Measurements from ENCODE around the gene SPPL2C. TPM values are rescaled to one million over a fixed set of nuclear protein-coding genes. Genes with fewer than 3 reads are reported as not detected.

SPPL2C gene
- total RNA-seq, 6 donors from 2014 or later: not detected

DNA sequence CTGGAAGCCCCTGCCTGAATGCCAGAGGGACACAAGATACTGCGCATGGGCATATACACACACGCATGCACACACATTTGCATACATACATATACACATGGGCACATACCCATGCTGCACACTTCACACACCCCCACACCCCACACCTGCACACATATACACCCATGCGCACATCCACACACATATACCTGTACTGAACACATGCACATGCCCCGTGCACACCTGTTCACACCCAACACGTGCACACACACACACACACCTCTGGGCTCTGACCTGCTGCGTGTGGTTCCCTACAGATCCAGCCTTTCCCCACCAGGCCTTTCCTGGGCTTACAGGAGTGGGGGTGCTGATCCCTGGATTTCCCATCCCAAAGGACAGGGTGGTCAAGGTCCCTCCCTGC is 6.3 kb downstream of the SPPL2C start:
- WGBS, 2 donors: 77 to 88% methylated on average over 4 to 6 of the region's 6 CpGs
- Histone ChIP-seq H3K9me3 (no peaks in the 10 kb centered on the region), H3K27me3 (peaks cover 0 to 4% (median 0%) of the 10 kb centered on the region in 4 donors), H3K27ac (no peak overlapping the region), H3K4me1 (no peaks in the 10 kb centered on the region), H3K36me3 (no peaks in the 10 kb centered on the region), H3K4me3 (no peak overlapping the region)
- no peak for TF ChIP-seq POLR2A (IDR thresholded peaks at IDR 0.05)
- no peak for TF ChIP-seq EP300 (IDR thresholded peaks at IDR 0.05)
- no peak for TF ChIP-seq POLR2AphosphoS5 (IDR thresholded peaks at IDR 0.05)
- TF ChIP-seq, protein P1, sequence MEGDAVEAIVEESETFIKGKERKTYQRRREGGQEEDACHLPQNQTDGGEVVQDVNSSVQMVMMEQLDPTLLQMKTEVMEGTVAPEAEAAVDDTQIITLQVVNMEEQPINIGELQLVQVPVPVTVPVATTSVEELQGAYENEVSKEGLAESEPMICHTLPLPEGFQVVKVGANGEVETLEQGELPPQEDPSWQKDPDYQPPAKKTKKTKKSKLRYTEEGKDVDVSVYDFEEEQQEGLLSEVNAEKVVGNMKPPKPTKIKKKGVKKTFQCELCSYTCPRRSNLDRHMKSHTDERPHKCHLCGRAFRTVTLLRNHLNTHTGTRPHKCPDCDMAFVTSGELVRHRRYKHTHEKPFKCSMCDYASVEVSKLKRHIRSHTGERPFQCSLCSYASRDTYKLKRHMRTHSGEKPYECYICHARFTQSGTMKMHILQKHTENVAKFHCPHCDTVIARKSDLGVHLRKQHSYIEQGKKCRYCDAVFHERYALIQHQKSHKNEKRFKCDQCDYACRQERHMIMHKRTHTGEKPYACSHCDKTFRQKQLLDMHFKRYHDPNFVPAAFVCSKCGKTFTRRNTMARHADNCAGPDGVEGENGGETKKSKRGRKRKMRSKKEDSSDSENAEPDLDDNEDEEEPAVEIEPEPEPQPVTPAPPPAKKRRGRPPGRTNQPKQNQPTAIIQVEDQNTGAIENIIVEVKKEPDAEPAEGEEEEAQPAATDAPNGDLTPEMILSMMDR (IDR thresholded peaks at IDR 0.05): no peak
- DNase-seq (no peak), ATAC-seq (ENCODE audit: low FRiP score in 2 of 2) (no peak)

GRCh38 chr17:45851464-45851863 is 6.8 kb downstream of the SPPL2C start:
- no peak overlapping the region for H3K4me3 ChIP-seq
- H3K4me1 ChIP-seq: no peaks in the 10 kb centered on the region
- no peaks in the 10 kb centered on the region for H3K36me3 ChIP-seq
- no peaks in the 10 kb centered on the region for H3K9me3 ChIP-seq
- no peak for ATAC-seq (ENCODE audit: low FRiP score in 2 of 2)
- H3K27ac ChIP-seq: no peak overlapping the region
- peaks cover 0 to 4% (median 0%) of the 10 kb centered on the region in 4 donors for H3K27me3 ChIP-seq
- peak in 1 of 2 donors; percentile 57 for DNase-seq
- 36 to 40% methylated on average over 1 to 3 of the region's 8 CpGs for WGBS, 2 donors
- TF ChIP-seq POLR2A (IDR thresholded peaks at IDR 0.05): no peak
- TF ChIP-seq EP300 (IDR thresholded peaks at IDR 0.05): no peak
- TF ChIP-seq POLR2AphosphoS5 (IDR thresholded peaks at IDR 0.05): no peak
- TF ChIP-seq, protein P1 (IDR thresholded peaks at IDR 0.05): no peak

DNA sequence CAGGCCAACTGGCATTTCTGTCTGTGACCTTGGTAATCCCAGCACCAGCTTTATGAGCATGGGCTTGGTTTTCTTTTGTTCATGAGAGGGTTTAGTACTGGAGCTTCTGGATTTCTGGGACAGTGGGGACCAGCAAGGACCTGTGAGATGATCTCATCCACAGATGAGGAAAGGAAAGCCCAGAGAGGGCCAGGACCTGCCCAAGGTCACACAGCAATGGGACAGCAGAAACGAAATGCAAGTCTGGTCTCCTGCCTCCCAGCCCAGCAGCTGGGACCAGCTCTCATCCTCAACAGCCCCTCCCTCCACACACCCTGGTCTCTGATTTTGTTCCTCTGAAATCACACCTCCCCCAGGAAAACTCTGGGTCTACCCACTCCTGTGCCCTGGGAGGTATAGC is 7.2 kb downstream of the SPPL2C start:
- no peaks in the 10 kb centered on the region for H3K9me3 ChIP-seq
- DNase-seq (no peak), ATAC-seq (ENCODE audit: low FRiP score in 2 of 2) (no peak)
- H3K4me1 ChIP-seq: no peaks in the 10 kb centered on the region
- no peak overlapping the region for H3K27ac ChIP-seq
- H3K4me3 ChIP-seq: no peak overlapping the region
- no peaks in the 10 kb centered on the region for H3K36me3 ChIP-seq
- TF ChIP-seq POLR2AphosphoS5 (IDR thresholded peaks at IDR 0.05) (no peak), EP300 (IDR thresholded peaks at IDR 0.05) (no peak), POLR2A (IDR thresholded peaks at IDR 0.05) (no peak)
- TF ChIP-seq, protein P1 (IDR thresholded peaks at IDR 0.05): no peak
- H3K27me3 ChIP-seq: peaks cover 0 to 4% (median 0%) of the 10 kb centered on the region in 4 donors
- 60% methylated on average over 1 of the region's 1 CpG; no CpG with 5 or more reads in 1 of the 2 donors for WGBS, 2 donors

DNA sequence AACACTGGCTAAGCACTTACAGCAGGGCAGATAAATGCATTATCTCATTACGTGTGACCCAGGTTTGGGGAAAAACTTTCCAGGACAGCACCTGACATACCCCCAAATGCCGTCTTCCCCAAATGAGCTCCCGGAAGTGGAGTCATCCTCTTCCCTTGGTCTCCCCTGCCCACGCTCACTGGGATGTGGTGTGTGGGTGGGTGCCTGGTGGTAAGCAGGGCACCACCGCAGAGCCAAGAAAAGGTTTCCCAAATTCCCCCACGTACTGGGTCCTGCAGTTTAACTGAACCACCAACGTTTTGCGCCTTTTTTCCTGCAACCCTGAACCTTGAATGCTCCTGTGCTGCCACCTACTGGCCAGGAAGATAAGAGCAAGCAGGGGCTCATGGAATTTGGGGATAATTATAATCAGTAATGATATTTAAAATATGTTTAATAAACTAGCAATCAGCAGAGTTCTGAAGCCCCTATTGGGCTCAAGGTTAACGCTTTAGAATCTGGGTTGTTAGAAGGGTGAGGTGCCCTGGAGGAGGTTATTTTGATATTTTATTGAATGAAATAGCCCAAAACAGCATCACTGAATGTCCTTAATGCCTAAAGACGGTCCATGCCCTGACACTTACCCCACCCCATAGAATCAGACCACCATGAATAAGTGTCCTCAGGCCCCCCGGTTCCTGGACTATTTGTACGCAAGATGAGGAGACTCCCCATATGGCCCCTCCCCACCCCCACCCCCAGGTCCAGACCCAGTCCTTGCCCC is 8.0 kb downstream of the SPPL2C start:
- ATAC-seq (ENCODE audit: low FRiP score in 2 of 2): peak in 1 of 2 donors; percentile 50
- no peak for TF ChIP-seq POLR2AphosphoS5 (IDR thresholded peaks at IDR 0.05)
- TF ChIP-seq, protein P1 (IDR thresholded peaks at IDR 0.05): peak; percentile 43 to 73 (median 68)
- TF ChIP-seq POLR2A (IDR thresholded peaks at IDR 0.05): no peak
- TF ChIP-seq EP300 (IDR thresholded peaks at IDR 0.05): no peak
- no peak overlapping the region for H3K4me3 ChIP-seq

More for the DNA sequence above, 8.0 kb downstream of the SPPL2C start:
- Histone ChIP-seq H3K4me1 (no peaks in the 10 kb centered on the region), H3K27me3 (peaks cover 0 to 4% (median 0%) of the 10 kb centered on the region in 4 donors), H3K9me3 (no peaks in the 10 kb centered on the region), H3K27ac (no peak overlapping the region), H3K36me3 (no peaks in the 10 kb centered on the region)
- DNase-seq: peak in 1 of 2 donors; percentile 47
- WGBS, 2 donors: 29% methylated on average over 12 of the region's 12 CpGs
